GM11168 (cell line): ENCODE data around the gene ARHGEF12.

Source experiments
- in situ Hi-C: fragments of 300-500 bp; cut with MboI; formaldehyde crosslinking; loops from one replicate; pipeline ENCODE4 v1.12.0; 2022; ENCODE audit warnings: low sequenced_read_pairs; ENCODE audit not compliant: unreplicated experiment

Gene ARHGEF12

DNA sequence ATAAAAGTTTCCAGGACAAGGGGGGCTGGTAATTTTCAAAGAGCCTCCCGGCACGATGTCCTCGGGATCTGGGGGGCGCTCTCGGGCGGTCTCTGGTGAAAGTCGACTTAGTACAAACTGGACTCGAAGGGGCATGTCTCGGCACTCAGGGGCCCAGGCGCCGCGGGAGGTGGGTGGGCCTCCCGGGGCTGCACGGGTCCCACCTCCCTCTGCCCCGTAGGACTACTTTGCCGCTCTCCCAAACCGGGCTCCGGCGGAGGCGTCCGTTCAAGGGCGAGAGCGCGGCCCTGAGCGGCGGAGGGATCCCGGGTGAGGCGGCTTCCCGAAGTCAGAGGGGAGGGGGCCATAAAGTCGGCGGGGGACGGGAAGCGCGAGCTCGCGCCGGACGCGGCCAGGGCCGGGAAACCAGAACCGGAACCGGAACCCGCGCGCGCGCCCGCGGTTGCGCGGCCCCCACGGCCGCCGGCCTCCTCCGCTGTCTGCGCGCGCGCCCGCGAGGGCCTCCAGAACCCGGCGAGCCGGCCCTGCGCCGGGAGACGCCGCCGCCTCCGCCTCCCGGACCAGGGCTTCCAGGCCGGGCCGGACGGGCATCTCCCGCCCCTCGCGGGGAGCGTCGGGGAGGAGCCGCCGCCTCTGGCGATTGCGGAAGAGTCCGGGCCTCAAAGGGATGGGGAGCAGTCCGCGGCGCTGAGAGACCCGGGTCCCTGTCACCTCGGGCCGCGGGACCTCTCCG is at the start of gene ARHGEF12:
ARHGEF12 (plus strand) TSS at position 506 of the 733 bp plus-strand sequence. CDS start 831 bp downstream, outside the sequence.
- in situ Hi-C loops = loop anchor here (25.0 kb wide), 1 partner anchor 101 kb away; no protein-coding TSS in a partner anchor

DNA sequence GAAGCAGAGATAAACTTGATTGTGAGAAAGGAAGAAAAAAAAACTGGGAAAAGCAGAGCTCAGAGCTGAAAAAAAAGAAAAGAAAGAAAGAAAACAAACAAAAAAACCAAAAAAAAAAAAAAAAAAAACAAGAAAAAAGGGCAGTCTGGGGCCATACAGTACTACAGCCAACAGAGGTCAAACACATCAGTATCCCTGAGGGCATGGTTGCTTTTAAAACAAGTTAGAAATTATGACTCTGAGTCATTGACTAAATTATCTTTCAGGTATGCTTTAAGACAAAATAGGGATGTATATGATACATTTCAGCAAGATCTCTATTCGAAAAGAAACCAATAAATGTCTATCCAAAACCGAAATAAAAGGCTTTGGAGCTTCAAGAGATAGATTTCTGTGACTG is 48.2 kb upstream of the ARHGEF12 start:
- in situ Hi-C loops = no loop called here

DNA sequence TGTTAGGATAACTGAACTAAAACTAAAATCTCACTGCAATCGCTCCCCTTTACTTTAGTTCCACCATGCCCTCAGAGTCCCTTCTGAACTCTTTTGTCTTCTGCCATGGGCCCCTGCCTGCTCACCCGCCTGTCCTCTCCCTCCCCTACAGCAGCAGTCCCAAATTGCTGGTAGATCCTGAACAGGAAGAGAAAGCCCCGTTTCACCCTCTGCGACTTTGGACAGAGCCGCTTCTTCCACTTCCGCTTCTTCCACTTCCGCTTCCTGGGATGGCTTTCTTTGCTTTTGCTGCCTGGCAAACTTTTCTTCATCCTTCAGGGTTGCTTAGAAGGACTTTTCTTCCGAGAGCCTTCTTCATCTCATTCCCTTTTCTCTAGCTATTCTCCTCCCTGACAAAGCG is 46.8 kb upstream of the ARHGEF12 start:
- in situ Hi-C loops = no loop called here

DNA sequence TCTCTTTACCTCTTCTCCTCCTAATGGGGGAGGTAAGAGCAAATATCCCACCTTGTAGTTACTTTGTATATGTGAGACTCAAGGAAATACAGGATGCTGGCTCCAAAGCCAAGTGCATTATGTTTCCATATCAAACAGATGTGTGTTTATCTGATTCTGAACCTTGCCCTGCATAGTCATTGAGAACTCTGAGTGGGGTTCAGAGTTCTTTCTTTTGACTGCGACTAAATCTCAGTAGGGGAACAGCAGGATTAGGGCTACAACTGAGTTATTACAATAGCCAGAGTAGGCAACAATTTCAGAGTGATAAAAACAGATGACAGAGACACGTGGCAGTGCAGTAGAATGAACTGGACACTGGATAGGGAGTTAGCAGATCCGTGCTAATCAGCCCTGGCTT is 45.3 kb upstream of the ARHGEF12 start:
- in situ Hi-C loops = no loop called here

GRCh38 chr11:120293038-120293800 is 43.0 kb upstream of the ARHGEF12 start:
- in situ Hi-C loops = no loop called here

- in situ Hi-C loops = no loop called here
Observed at GRCh38 chr11:120294096-120294495, 42.1 kb upstream of the ARHGEF12 start.

DNA sequence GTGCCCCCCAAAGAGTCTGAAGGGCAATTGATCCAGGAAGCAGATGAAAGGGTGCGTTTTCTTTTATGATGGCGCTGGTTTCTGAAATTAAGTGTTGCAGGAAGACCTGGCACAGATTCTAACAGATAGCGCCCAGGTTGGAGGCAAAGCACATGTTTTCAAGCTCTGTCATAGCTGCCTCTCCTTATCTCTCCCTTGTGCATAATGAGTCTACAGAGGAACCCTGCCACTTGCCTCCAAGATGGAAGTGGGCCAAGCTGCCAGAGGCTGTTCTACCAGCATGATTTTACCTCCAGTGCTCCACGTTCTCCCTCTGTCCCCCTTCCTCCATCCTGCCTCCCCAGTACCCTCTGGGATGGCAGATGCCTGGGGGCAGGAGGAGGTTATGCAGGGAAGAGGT is 41.1 kb upstream of the ARHGEF12 start:
- in situ Hi-C loops = loop anchor here (5.0 kb wide), 2 partner anchors 48 to 123 kb away; no protein-coding TSS in a partner anchor

DNA sequence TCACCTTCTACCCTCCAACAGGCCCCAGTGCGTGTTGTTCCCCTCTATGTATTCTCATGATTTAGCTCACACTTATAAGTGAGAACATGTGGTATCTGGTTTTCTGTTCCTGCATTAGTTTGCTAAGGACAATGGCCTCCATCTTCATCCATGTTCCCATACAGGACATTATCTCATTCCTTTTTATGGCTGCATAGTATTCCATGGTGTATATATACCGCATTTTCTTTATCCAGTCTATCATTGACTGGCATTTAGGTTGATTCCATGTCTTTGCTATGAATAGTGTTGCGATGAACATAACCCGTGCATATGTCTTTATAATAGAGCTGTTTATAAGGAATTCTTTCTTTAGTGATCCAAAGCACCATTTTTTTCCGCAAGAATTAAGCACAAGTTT is 39.7 kb upstream of the ARHGEF12 start:
- in situ Hi-C loops = loop anchor here (5.0 kb wide), 2 partner anchors 49 to 124 kb away; no protein-coding TSS in a partner anchor

DNA sequence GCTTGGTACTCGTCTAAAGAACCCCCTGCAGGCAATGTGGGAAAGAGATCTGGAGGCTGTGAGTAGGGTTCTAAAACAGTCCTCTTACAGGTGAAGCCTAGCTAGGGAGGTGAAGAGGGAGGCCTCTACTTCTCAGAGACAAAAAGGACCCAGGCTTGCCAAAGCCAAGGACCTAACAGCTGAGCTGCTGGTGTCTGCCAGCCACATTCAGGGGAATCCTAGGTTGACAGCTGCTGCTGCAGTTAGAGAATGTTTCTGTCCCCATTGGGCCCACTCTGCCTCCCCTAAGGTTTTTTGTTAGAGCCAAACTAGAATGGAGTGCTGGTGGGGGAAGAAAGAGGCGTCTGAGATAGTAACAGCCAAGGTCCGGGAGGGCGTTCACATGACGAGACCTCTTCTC is 37.8 kb upstream of the ARHGEF12 start:
- in situ Hi-C loops = loop anchor here (5.0 kb wide), 2 partner anchors 51 to 126 kb away; no protein-coding TSS in a partner anchor

DNA sequence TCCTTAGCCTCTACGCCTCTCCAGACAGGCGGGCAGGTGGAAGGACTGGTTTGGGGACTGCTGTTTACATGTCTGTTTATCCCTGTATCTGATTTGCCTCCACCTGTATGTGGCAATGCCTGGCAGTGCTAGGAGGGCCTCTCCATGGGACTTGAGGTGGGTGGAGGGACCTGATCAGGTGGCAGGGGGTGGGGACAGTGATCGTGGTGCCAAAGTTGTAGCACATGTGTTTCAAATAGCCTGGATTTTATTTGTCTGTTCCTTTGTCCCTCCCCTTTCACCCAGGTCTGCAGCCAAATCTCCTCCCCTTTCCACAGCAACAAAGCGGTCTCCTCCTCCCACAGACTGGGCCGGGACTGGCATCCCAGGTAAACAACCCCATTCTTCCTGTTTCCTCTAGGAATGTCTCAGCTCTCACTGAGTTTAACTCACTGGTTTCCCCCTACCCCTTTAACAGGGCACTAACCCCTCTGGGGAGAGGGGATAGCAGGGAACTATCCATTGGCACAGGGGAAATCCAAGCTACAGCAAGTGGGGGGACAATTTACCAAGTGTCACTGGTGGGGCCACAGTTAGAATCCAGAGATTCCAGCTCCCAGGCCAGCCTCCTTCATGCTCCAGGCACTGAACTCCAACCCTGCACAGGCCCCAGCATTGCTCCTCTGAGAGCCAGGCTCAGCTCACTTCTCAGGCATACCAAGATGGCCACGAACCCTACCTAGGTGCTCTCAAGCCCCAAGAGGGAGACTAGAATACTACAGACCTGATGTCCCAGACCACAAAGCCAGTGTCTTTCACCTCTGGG is 34.0 kb upstream of the ARHGEF12 start:
- in situ Hi-C loops = no loop called here

DNA sequence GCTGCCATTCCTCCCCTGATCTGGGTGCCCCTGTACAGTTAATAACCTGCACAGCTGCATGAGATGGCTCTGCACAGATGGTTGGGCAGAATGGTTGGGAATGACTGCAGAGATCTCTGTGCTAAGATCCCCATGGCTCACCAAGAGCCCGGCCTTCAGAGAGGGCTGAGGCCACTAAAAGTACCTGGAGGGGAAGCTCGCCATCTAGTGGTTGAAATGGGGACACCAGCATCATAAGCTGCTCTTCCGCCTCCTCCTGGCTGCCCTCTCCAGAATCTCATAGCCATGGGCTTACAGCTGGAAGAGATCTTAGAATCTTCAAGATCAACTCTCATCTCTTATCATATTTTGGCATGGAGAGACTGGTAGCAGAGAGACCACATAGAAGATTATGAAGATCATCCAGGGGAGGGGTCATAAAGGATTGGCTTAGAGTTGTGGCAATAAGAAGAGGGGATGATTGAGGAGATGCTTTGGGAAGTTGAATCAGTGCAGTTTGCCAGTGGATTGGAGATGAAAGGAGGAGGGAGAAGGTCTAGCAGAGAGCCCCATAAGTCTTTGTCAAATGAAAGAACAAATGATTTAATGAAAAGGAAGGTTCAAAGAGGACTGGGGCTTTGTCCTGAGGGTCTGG is 33.1 kb upstream of the ARHGEF12 start:
- in situ Hi-C loops = no loop called here

DNA sequence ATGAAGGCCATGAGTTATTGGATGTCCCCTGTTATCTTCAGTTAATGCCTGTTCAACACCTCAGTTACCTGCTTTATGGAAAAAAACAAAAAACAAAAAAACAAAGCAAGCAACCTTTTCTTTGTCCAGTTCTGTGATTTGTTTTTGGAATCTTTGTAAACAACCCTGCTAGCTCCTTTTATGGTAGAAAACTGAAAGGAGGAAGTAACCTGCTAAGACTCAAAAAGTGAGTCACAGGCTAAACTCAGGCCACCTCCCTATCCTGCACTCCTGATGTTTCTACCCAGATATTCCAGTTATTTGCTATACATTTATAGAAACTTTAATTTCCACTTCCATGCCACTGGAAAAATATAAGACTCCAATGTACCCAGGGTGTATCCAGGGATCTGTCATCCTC is 31.7 kb upstream of the ARHGEF12 start:
- in situ Hi-C loops = no loop called here

DNA sequence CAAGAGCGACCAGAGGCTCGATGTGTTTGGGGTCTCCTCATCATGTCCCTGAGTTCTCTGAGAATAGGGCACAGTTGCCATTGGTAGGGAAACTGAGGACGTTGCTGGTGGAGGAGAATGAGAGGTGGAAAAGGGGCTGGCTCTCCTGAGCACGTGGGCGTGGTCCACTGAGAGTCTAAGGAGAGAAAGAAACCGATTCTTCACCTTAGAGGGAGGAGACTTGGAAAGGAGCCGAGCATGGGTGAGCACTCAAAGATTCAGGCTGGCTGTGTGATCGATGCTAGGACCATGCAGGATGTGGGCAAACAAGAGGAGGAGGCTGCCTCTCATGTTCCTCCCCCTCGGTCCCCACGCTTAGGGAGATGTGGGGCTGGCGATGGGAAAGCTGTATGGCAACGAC is 30.9 kb upstream of the ARHGEF12 start:
- in situ Hi-C loops = no loop called here

GRCh38 chr11:120306519-120307242 is 29.5 kb upstream of the ARHGEF12 start:
- in situ Hi-C loops = no loop called here

DNA sequence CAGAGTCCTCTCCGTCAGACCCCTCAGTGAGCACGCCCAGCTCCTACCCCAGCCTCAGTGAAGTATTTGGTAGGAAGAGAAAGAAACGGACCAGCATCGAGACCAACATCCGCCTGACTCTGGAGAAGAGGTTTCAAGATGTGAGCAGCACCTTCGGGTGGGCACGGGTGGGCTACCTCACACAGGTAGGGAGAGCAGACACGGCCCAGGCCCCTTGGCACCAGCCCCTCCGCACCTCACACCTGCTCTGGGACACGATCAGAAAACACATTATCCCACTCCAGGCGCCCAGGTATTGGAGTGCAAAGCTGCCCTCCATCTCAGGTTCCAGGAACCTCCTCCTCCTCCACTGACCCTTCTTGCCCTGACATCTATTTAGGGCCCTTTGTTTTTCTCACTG is 28.7 kb upstream of the ARHGEF12 start:
- in situ Hi-C loops = no loop called here

- in situ Hi-C loops = no loop called here
Observed at GRCh38 chr11:120308081-120308480, 28.1 kb upstream of the ARHGEF12 start.

DNA sequence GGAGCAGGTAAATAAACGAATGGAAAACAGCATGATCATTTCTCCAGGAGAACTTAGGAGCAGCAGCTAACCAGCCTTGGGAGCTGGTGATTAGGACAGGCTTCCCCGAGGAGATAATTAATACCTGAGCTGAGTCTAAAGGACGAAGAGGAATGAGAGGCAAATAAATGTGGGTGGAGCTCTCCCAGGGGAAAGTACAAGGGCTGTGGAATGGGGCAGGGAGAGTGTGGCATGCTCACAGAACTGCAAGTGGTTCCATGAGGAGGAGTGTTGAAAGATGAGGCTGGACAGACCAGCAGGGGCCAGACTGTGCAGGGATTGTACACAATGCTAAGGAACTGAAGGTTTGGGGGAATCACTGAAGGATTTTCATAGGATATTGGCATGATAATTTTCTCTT is 25.3 kb upstream of the ARHGEF12 start:
- in situ Hi-C loops = no loop called here

DNA sequence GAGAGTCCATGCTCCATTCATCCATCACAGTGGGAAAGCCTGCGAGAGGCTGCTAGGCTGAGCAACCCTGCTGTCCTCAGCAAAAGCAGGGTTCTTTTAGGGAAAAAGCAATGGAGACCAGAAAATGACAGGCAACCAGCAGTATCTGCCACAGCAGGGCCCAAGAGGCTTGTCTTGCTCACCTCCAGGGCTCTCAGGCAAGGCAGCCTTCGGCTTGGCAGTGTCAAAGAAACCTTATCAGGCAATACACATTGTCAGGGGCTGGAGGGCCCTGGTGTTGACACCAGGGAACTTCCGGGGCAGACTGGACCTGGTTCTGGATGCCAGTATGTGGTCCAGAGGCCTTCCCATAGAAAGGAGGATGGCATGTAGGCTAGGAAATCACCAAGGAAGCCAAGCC is 21.4 kb upstream of the ARHGEF12 start:
- in situ Hi-C loops = no loop called here

GRCh38 chr11:120316880-120317688 is 19.1 kb upstream of the ARHGEF12 start:
- in situ Hi-C loops = no loop called here
